Suppressor macrophage (primary cell): ENCODE data around the gene EIF4A3.

Source experiments
- DNase-seq, 4 experiments: peaks; one replicate each; pipeline ENCODE4 v3.0.0-alpha.2; 2020 to 2022

EIF4A3 gene

GRCh38 chr17:80132906-80133625, 13.9 kb downstream of the EIF4A3 start:
- DNase-seq: no peak

- no peak for DNase-seq
Observed at GRCh38 chr17:80130992-80131391, 15.9 kb downstream of the EIF4A3 start.

DNA sequence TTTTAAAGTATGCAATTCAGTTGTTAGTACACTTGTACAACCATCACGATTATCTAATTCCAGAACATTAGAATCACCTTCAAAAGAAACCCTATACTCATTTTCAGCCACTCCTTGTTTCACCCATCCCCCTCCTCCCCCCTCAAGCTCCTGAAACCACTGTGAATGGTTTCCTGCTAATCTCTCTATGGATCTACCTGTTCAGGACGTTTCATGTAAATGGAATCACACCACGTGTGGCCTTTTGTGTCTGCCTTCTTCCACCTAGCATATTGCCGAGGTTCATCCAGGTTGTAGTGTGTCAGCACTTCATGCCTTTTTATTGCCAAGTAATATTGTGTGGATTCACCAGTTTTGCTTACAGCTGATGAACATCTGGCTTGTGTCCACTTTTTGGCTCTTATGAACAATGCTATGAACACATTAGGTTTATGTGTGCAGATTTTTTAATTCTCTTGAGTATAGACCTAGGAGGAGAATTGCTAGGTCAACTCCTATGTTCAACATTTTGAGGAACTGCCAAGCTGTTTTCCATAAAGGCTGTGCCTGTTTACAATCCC, 17.8 kb downstream of the EIF4A3 start:
- no peak for DNase-seq

- DNase-seq: no peak
Observed at GRCh38 chr17:80126449-80126715, 20.5 kb downstream of the EIF4A3 start.

- no peak for DNase-seq
Observed at GRCh38 chr17:80125656-80126448, 21.1 kb downstream of the EIF4A3 start.

GRCh38 chr17:80124351-80124981, 22.5 kb downstream of the EIF4A3 start:
- peak in 3 of 4 experiments; percentile 13 to 48 (median 31) for DNase-seq

GRCh38 chr17:80123791-80124190, 23.1 kb downstream of the EIF4A3 start:
- DNase-seq: no peak

GRCh38 chr17:80122926-80123505, 23.9 kb downstream of the EIF4A3 start:
- no peak for DNase-seq

GRCh38 chr17:80122026-80122575, 24.8 kb downstream of the EIF4A3 start:
- DNase-seq: no peak

DNA sequence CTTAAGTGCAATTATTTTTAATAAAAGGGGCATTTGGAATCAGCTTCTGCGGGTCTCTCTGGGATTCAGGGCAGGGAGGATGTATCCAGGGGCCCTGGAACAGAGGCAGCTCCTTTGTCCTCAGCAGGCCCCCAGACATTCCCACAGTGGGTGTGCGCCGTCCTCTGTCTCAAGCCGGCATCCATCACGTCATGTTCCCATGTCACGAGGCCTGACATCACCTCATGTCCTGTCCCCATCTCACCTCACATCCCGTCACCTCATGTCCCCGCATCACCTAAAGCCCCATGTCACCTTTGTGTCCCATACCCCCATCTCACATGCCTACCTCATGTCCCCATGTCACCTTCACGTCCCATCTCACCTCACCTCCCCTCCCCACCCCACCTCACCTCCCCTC, 27.1 kb downstream of the EIF4A3 start:
- no peak for DNase-seq

GRCh38 chr17:80119271-80119791, 27.6 kb downstream of the EIF4A3 start:
- no peak for DNase-seq

GRCh38 chr17:80118601-80119270, 28.2 kb downstream of the EIF4A3 start:
- DNase-seq: no peak

DNA sequence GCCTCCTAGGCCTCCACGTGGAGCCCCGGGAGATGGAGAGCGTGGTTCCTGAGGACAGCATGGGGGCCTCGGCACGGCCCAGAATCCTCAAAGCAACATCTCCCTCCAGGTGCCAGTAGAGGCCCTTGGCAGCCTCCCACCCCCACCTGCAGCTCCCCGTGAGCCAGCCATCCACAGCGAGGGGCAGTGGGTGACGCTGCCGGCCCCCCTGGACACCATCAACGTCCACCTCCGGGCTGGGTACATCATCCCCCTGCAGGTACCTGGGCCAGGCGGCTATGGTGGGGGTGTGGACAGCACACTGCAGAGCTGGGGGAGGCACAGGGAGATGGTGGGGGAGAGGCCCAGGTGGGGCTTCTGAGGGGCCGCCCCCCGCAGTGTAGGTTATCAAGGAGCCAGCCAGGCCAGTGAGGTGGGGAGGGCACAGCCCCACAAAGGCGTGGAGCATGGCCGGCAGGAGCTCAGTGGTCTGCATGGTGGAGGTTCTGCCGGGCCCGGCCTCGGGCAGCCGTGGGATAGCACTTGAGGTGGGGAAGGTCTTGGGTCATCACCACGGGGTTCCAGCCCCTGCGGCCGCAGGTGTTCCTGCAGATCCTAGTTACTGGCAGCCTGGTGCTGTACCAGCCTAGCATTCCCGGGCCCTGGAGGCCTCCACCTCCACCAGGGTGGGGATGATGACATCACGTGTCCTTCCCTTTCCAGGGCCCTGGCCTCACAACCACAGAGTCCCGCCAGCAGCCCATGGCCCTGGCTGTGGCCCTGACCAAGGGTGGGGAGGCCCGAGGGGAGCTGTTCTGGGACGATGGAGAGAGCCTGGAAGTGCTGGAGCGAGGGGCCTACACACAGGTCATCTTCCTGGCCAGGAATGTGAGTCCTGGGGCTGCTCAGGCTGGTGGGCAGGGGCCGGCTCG, 29.2 kb downstream of the EIF4A3 start:
- no peak for DNase-seq

- no peak for DNase-seq
Observed at GRCh38 chr17:80116921-80117380, 30.0 kb downstream of the EIF4A3 start.

GRCh38 chr17:80116276-80116920, 30.5 kb downstream of the EIF4A3 start:
- DNase-seq: no peak

- no peak for DNase-seq
Observed at GRCh38 chr17:80115159-80115558, 31.8 kb downstream of the EIF4A3 start.

DNA sequence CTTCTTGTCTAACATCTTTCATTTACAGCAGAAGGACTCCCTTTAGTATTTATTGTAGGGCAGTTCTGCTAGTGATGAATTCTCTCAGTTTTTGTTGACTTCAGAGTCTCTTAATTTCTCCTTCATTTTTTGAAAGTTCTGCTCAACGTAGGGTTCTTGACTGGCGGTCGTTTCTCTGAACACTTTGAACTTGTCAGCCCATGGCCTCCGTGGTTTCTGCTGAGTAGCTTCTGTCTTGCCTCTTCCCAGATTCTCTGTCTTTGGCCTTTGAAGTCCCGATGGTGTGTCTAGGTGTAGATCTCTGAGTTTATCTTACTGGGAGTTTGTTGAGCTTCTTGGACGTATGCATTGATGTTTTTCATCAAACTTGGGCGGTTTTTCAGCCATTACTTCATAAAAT, 32.2 kb downstream of the EIF4A3 start:
- DNase-seq: no peak

DNA sequence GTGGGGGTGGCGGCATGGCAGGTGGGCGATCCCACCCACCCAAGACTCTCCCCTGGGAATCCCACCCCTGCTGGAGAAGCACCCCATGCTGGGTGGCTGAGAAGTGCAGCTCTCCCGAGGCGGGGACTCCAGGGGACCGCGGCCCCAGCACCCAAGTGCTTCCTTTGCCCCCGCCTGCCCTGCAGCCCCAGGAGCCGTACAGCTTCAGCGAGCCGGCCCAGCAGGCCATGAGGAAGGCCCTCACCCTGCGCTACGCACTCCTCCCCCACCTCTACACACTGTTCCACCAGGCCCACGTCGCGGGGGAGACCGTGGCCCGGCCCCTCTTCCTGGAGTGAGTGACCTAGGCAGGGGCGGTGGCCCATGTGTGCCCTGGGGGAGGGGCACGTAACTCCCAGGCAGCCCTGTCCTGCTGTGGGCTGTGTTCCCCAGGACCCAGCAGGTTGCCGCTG, 33.9 kb downstream of the EIF4A3 start:
- no peak for DNase-seq

DNA sequence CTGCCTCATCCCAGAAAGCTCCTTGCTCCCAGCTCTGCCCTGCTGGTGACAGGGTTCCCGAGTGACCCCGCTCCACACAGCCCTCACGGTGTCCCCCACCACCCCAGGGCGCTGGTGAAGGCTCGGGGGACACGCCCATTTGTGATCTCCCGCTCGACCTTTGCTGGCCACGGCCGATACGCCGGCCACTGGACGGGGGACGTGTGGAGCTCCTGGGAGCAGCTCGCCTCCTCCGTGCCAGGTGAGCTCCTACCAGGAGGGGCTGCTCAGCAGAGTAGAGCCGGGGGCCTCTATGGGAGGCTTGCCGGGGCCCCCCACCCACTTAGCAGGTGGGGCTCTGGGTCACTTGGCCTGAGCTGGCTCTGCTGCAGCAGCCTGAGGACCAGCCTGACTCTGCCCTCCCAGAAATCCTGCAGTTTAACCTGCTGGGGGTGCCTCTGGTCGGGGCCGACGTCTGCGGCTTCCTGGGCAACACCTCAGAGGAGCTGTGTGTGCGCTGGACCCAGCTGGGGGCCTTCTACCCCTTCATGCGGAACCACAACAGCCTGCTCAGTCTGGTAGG, 34.4 kb downstream of the EIF4A3 start:
- no peak for DNase-seq
